NCI-H2029 (cell line): ENCODE data around the gene TMCC3.
A peak's percentile ranks its signal among the peaks of the same experiment; 100 is the strongest.
"Not testable (repeated sequence)": the region's sequence is repeated elsewhere in the genome, so short reads cannot be mapped to it uniquely, and the experiment has no call there.

Experiments used
- DNase-seq: peaks from one replicate; lab custom pipeline; 2025; lab: John Stamatoyannopoulos, UW

Gene TMCC3

DNA sequence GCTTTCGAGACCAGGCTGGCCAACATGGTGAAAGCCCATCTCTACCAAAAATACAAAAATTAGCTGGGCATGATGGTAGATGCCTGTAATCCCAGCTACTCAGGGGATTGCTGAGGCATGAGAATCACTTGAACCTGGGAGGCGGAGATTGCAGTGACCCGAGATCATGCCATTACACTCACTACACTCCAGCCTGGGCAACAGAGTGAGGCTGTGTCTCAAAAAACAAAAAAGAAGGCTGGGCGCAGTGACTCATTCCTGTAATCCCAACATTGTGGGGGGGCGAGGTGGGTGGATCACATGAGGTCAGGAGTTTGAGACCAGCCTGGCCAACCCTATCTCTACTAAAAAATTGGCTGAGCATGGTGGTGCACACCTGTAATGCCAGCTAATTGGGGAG is 49.0 kb downstream of the TMCC3 start:
- DNase-seq, result not testable (repeated sequence)

DNA sequence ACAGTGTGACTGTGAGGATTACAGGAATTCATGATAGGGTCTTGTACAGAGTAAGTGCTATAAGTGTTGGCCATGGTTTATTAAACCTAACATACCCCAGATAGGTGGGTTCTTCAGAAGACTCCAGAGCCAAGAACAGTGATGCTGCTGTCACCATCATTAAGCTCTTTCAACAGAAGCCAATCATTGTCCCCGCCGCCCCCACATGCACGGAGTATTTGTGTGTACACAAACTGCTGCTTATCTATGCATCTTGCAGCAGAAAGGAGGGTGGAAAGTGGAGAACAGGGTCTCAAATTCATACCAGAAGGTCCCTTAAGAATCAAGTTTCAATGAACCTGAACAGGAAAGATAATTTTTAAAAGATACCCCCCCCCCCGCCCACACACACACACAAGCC is 51.2 kb downstream of the TMCC3 start:
- no peak for DNase-seq

DNA sequence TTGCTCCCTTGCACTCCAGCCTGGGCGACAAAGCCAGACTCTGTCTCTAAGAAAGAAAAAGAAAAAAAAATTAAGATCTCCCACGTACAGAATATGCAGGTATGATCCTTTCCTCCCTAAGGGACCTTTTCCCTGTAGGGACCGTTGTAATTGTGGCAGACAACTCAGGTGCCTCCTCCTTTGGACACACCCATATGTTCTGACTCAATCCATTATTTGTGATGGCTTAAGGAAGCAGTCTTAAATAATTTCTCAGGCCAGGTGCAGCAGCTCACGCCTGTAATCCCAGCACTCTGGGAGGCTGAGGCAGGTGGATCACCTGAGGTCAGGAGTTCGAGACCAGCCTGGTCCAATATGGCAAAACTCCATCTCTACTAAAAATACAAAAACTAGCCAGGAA is 53.1 kb downstream of the TMCC3 start:
- peak; percentile 45 for DNase-seq

DNA sequence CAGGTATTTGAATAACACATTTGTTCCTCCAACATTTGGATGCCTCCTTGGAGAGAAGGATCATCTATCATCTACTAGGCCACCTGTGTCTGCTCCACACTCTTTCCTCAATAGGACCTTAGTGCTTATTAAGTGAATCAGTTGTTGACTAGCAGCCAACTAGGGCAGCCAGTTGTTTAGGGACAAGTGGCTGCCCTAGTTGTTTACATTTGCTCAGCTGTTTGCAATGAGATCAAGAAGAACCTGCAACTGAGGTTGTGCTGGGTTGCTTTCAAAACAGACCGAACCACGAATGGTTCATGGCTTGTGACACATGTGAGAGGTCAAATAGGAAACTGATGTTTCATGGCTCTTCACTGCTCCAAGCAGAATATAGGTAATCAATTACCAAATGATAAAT is 53.8 kb downstream of the TMCC3 start:
- peak; percentile 97 for DNase-seq

DNA sequence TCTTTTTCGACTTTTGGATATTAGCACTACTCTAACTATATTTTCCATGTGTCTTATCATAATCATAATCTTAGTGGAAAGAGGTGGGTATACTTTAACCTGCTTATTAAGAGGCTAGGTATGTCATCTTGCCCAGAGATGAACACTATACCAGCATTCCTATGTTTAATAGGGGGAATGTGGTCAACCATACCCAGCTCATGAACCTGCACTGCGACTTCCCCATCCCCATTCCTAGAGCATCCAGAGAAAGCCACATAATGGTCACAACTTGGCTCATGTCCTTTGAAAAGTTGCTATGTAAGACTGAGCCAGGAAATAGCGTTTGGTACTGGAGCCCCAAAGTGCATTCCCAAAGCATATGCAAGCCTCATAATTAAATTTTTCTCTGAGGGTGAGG is 55.2 kb downstream of the TMCC3 start:
- DNase-seq, result no peak

DNA sequence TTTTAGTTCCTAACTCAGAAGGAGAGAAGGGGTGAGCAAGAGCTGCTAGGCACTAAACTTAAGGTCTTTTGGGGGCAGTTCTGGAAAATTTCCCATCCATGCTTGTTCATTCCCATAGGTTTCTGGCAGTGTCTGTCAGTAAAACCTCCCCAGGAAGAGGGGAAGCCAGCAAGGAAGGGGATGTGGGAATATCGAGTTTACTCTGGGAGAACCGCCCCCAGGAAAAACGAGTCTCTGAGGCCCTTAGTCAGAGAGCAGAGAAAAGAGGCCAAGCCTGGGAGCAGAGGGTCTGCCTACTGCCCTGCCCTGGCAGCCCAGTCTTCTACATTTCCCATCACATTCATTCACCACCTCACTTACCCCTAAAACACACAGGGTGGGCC is 55.9 kb downstream of the TMCC3 start:
- no peak for DNase-seq

DNA sequence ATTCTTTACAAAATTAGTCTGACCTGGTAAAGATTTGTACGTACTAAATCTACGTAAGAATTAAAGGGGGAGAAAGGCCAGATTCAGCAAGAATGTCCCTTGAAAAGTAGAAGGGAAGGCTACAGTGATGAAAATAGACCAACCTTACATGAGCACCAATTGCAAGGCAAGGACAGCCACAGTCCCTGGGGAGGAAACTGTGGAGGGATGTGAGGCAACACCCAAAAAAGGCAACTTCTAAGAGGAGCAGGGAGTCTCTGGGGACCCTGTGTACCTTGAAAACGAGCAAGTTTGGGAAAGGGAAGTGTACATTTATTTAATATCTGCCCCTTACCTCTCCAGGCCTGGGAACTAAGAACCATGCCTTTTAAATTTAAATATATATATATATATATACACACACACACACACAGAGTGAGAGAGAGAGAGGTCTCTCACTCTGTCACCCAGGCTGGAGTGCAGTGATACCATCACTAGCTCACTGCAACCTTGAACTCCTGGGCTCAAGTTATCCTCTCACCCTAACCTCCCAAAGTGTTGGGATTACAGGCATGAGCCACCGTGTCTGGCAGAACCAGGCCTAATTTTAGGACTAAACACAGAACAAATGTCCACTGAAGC is 56.4 kb downstream of the TMCC3 start:
- DNase-seq, result no peak

DNA sequence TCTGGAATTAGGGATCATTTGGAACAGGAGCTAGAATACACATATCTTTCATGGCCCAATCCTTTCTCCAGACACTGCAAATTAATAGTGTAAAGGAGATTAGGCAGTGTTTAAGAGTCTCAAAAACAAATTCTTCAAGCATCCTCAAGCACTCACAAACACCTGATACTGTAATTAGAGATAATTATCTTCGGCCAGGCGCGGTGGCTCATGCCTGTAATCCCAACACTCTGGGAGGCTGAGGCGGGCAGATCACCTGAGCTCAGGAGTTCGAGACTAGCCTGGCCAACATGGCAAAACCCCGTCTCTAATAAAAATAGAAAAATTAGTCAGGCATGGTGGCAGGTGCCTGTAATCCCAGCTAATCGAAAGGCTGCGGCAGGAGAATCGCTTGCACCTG is 57.6 kb downstream of the TMCC3 start:
- not testable (repeated sequence) for DNase-seq

DNA sequence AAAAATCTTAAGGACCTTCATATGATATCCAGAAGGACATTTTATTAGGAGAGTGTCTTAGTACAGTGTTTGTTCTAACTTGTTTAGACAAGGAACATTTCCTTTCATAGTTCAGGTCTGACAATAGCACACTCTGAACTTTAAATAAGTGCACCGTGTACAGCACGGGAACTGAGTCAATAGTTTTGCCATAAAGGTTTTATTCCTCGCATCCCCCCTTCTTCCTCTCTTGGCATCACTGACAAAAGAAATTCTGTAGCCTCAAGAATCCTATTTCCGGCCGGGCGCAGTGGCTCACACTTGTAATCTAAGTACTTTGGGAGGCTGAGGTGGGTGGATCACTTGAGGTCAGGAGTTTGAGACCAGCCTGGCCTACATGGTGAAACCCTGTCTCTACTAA is 58.3 kb downstream of the TMCC3 start:
- no peak for DNase-seq

DNA sequence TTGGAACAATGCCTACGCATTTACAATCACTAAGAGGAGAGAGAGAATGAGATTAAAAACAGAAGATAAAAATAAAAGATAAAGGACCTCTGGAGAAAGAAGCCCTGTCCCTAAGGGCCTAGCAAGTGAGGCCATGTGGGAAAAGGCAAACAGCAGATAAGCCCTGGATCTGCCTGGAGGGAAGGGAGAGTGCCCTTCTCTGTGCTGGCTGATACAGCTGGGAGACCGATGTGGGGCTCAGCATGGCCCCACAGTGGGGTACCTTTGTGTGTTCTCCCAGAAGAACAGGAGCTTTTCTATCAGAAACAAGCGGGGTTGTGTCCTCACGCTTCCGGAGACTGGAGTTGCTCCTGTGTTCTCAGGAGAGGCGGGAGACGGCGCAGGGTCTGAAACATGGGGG is 59.9 kb downstream of the TMCC3 start:
- no peak for DNase-seq

DNA sequence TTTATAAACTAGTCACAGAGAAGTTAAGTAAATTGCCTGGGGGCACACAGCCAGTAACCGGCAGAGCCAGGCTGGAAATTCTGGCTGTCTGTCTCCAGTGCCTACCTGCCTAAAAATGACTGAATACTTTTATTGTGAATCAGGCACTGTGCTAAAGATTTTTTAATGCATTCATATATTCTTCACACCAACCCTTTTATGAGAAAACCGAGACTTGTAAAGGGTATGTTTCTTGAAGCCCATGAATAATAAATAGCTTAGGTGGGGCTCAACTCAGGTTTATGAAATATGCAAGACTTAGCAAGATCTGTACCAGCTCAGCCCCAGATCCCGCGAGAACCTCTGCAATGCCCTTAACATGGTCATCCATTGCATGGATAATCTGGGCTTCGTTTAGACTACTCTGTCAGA is 60.8 kb downstream of the TMCC3 start:
- no peak for DNase-seq

DNA sequence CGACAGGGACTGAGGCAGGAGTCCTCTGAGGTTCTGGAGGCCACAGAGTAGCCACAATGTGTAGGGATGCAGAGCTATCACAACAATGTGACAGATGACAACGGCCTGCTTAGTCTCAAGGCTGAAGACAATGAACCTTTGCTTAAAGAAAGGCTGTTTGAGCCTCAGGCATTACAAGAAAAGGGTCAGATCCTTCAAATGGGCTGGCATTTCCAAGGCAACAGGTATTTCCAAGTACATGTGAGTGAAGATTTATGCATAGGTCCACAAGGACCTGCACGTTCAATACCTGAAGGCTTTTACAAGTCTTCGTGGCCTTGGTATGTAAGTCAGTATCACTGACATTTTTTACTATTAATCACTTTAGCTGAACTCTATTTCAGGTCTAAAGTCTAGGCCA is 62.0 kb downstream of the TMCC3 start:
- no peak for DNase-seq

DNA sequence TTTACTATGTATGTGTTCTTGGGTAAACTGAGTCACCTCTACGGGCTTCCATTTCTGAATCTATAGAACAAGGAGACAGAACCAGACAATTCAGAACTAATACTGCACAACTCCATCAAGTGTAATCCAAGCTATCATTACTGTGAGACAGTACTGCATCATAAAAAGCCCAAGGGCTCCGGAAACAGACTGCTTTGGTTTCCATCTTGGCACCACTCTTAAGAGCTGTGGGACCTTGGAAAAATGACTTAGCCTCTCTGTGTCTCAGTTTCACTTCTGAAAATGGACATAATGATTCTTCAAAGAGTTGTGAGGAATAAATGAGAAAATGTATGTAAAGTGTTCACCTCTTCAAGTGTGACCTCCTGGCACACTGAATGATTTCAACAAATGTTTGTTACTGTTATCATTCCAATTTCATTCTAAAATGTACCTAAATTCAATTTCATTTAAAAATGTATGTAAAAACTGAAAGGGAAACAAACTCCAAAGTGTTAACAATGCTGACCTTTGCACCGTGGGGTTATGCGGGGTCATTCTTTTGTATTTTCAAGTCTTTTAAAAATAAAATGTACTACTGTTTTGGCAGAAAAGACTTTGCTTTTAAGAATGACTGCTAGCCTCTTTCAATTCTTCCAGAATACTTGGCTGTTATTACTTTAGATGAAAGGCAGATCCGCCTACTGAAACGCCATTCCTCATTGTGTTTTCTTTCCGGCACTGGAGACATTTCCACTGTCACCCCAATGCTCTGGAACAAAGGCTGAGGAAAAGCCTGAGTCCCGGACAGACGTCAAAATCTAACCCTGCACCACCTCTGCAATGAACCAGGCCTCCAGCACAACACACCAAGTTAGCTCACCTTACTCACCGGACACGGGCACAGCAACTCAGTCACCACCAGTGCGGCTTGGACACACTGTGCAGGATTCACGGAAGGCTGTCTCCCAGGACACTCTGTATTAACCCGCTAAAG is 62.8 kb downstream of the TMCC3 start:
- no peak for DNase-seq

DNA sequence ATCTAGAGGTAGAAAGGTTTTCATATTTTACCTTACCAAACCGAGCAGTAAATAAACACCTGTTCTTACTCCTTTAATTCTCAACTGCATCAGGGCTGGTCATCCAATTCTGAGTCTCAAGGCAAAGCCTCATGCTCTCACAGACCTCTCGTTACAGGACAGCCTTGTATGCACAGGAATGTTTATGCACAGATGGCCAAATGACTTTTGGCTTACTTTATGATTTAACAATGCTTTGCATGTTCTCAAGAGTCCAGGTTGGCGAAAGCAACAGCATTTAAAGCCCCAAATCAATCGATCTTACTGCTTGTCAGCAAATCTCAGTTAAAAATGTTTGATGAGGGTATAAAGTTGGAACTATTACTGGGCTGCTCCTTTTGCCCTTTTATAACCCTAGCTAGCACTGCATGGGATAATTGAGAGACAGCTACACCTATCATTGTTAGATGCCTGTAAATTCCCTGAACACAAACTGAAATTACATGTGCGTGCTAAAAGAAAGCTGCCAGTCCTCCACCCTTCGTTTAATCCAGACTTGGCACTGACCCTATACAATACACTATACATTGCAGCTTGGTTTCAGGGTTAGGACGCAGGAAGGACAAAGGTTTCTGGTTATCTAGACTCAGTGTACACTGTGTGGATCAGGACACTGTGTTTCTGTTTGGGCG is 63.6 kb downstream of the TMCC3 start:
- no peak for DNase-seq

DNA sequence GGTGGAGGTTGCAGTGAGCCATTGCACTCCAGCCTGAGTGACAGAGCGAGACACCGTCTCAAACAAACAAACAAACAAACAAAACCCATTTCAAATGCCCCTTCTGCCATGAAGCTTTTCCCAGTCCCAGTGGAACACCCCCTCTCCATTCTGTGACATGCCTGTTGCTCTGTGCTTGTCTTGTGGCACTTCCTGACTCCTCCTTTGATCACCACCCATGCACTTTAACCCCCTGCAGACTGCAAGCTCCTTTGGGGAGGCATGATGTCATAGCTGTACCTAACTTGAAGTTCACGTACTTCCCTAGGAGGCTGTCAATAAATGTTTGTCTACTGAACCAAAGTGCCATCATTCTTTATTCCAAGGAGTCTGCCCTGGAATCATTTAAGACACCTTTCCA is 64.7 kb downstream of the TMCC3 start:
- no peak for DNase-seq

DNA sequence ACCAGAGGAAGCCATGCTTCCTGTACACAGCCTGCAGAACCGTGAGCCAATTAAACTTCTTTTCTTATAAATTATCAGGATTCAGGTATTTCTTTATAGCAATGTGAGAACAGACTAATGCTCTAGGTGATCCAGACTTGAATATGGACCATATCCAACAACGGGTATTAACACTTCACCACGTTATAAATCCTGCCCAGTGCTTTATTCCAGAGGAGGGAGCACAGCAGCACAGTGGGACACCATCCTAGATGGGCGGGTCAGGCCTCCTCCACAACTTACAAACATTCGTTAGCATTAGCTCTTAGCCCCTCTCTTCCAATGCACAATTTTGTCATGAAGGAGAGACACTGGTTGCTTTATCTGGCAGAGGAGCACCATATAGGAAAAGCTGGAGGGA is 66.0 kb downstream of the TMCC3 start:
- DNase-seq, result no peak

DNA sequence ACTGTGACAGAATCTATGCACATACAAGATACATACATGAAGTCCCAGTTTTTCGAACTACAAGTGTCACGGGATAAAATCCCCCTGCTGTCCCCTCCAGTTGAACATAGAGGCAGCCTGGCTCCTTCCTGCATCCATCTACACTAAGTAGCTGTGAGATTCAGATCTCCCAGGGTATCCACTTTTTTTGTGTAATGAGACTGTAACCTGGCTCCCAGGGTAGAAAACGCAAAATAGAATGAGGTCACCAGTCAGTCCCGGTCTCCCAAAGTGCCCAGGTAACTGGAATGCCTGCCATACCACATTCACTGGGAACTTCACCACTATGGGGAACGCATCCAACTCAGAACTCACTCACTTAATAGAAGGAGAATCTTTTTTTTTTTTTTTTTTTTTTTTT is 67.8 kb downstream of the TMCC3 start:
- DNase-seq, result no peak

DNA sequence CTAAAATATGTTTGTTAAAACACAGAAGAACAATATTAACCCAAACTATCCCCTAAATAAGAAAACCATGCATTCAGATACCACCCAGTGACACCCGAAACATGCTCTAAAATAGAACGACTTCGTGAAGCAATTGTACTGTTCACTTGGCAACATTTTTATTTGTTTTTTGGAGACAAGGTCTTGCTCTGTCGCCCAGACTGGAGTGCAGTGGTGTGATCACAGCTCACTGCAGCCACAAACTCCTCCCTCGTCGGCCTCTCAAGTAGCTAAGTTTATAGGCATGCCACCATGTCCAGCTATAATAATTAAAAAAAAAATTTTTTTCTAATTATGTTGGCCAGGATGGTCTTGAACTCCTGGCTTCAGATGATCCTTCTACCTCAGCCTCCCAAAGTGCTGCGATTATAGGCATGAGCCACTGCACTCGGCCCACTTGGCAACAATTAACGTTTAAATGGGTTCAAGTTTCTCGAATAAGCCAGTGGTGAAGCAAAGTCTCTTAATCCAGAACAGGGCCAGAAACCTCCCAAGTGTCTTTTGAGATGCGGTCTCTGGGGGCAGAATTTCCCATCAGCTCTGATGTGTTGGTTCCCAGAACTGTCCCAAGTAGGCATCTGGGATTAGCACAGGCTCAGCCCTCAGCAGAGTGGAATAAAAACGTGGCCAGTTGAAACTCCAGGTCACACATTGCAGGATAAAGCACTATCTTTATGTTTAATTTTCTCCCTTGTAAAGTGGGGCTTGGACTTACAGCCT is 74.5 kb downstream of the TMCC3 start:
- peak; percentile 15 for DNase-seq

DNA sequence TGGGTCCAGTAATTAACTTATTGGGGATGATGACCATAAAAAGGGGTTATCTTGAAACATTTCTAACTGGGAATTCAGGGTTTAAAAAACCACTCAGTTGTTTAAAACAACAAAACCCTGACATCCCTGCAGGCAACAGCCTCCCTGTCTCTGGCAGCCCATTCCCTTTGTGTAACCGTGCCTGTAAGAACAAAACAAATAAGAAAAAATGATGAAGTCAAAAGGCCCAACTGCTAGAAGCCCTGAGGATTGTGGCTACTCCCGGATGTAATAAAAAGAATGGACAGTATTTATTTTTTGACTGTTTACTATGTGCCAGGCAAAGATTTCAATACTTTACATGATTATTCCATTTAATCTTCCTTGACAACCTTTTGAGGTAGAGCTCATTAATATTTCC is 75.3 kb downstream of the TMCC3 start:
- no peak for DNase-seq

DNA sequence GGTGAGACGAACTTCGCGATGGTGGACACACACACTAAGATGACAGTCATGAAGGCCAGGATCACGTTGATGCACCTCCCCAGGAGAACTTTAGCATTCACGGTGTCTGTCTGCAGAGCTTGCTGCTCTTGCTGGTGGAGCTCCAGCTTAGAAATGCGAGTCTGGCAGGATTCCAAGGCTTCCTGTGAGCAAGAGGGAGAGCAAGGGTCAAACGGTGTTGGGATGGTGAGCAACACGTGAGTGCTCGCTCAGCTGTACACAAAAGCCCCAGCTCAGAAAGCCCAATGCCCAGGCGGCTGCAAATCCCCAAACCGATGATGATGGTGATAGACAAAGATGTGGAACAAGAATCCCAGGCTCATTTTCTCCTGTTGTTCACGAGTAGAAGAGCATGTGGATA is 78.8 kb downstream of the TMCC3 start:
- peak; percentile 37 for DNase-seq

DNA sequence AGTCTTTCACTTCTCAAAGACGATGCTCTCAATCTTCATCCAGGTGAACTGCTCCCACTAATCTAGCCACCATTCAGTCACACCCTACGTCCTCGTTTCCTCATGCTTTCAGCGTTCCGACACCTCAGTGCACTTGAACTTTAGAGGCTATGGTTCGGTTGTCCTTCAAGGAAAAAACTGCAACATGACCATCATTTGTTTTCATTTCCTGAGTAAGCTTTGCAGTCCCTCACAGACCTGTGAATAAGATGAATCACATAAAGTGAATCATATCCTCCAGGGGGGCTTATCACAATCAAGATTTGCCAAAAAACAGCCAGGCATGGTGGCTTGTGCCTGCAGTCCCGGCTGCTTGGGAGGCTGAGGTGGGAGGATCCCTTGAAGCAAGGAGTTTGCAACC is 80.2 kb downstream of the TMCC3 start:
- no peak for DNase-seq

DNA sequence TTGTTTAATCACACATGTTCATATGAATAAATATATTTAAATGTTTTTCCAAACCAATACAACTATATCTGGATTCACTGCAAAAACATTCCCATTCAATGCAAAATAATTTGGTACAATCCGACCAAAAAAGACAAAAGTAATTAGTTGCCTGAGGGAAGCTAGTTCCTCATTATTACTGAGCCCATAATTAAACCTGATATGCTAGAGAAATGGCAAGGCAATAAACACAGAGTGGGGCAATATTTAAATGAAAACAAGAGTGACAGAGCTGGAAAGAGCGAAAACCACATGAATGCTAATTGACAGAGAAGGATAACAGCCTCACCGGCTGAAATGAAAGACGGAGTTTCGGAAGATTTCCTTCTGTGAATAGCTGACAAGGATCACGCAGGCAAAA is 82.6 kb downstream of the TMCC3 start:
- DNase-seq, result no peak
